ENCODE measurements around the gene COX10. TPM values are rescaled to one million over a fixed set of nuclear protein-coding genes. Genes with fewer than 3 reads are reported as not detected.

Gene COX10
- total RNA-seq, 1 donor from 2014 or later: 33.5 TPM

Other genes starting within 250 kb of the COX10 start
- not detected in 2 replicates for gene CDRT15, start 167.4 kb downstream of the COX10 start, total RNA-seq
- gene HS3ST3B1, start 231.6 kb downstream of the COX10 start, total RNA-seq: 19.6 and 20.8 TPM in 2 replicates